ENCODE data around the gene SYNDIG1.

DNA sequence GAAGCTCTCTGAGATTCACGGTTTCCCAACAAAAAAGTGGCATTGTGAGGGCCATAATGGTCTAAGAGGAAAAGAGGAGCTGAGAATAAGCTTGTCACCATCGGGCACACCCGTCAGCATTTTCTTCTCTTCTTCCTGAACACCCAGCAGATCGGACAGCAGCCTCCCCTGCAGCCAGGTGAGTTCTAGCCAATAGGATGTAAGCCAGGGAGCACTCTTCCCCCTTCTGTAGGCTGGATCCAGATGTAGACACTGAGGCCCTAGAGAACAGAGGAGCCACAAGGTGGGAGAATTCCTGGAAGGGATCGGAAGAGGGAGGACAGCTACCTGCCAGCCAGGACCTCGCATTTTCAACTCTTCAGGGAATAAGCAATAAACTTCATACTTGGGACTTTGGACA is 228.0 kb downstream of the SYNDIG1 start:
- TF ChIP-seq POLR2A (IDR thresholded peaks at IDR 0.05; ENCODE audit: low read length) = no peak
- TF ChIP-seq GATA1 (IDR thresholded peaks at IDR 0.05; ENCODE audit: low read depth, low read length) = no peak
